ENCODE results near the gene ENTPD8.

DNA sequence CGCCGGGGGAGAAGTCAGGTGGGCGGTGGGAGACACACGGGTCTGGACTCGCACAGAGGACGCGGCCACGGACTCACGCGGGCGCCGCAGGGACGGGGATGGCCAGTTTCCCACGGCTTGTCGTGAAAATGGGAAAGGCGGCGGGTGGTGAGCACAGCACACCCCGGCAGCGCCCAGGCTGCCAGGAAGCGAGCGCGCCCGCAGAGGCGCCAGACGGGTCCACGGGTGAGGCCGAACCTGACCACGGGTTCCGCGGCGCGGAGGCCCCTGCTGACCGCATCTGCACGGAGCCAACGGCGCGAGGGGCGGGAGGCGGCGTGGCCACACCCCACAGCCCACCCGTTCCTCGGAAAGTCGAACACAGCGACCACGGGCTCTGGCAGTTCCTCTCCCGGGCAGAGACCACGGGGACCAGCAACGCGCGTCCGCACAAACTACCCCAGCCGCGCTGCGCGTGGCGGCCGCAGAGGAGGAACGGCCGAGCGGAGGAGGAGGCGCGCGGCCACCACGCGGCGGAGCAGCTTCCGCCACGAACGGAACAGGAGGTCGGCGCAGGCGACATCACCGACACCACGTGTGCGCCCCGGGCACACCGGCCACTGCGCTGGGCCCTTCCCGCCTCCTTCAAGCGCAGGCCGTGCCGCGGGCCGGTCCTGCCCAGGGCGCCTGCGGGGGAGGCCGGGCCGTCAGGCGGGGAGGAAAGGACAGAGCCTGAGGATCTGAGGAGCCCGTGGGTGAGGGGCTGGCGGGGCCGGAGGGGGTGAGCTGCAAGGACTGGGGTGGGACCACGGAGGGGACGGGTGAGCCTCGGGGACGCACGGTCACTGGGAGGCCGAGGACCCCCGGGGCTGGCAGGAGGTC, 23.8 kb downstream of the ENTPD8 start:
- TF ChIP-seq NFIC (IDR thresholded peaks at IDR 0.05) (no peak), MAX (IDR thresholded peaks at IDR 0.05) (no peak), YY1 (IDR thresholded peaks at IDR 0.05; ENCODE audit: low read depth) (no peak), EGR1 (IDR thresholded peaks at IDR 0.05) (no peak), TCF12 (IDR thresholded peaks at IDR 0.05; ENCODE audit: low read depth) (no peak), TAF1 (IDR thresholded peaks at IDR 0.05; ENCODE audit: low read depth) (no peak), TEAD4 (IDR thresholded peaks at IDR 0.05) (no peak)

Measured in Ishikawa (cell line).